Neural crest cell (in vitro differentiated cells): Measurements from ENCODE around the gene CSRP1. TPM values are rescaled to one million over a fixed set of nuclear protein-coding genes. Genes with fewer than 3 reads are reported as not detected.

Experiments used
- DNase-seq: peaks from one replicate; pipeline ENCODE4 v3.0.0; 2021; ENCODE audit warnings: low read depth, mixed read lengths, low spot score
- H3K27ac Mint-ChIP-seq: one replicate; pipeline ENCODE4 v1.8.0; 2021; ENCODE audit warnings: mild to moderate bottlenecking, mixed read lengths; ENCODE audit not compliant: unreplicated experiment
- H3K27me3 Mint-ChIP-seq: 2 replicates; pipeline ENCODE4 v1.8.0; 2021; ENCODE audit warnings: low read depth, mild to moderate bottlenecking, mixed read lengths
- H3K36me3 Mint-ChIP-seq: 2 replicates; pipeline ENCODE4 v1.8.0; 2021; ENCODE audit warnings: low read depth, mild to moderate bottlenecking, mixed read lengths
- H3K4me1 Mint-ChIP-seq: 2 replicates; pipeline ENCODE4 v1.8.0; 2021; ENCODE audit warnings: mixed read lengths
- H3K4me3 Mint-ChIP-seq: one replicate; pipeline ENCODE4 v1.8.0; 2021; ENCODE audit warnings: mild to moderate bottlenecking, mixed read lengths
- H3K9me3 Mint-ChIP-seq: 2 replicates; pipeline ENCODE4 v1.8.0; 2021; ENCODE audit warnings: mixed read lengths
- total RNA-seq: library from RNA; stranded (reverse); gene quantifications from 2 replicates; pipeline ENCODE4 v1.2.1, GENCODE V29; 2021
- TF ChIP-seq, protein P1 (sequence below): fragments of 200-600 bp; sonication (generic); conservative IDR thresholded peaks from 2 replicates; pipeline ENCODE4 v1.5.0; 2021; ENCODE audit warnings: antibody characterized with exemption, mild to moderate bottlenecking

The CSRP1 gene
- total RNA-seq, 1 donor from 2014 or later, result 1.5 TPM

DNA sequence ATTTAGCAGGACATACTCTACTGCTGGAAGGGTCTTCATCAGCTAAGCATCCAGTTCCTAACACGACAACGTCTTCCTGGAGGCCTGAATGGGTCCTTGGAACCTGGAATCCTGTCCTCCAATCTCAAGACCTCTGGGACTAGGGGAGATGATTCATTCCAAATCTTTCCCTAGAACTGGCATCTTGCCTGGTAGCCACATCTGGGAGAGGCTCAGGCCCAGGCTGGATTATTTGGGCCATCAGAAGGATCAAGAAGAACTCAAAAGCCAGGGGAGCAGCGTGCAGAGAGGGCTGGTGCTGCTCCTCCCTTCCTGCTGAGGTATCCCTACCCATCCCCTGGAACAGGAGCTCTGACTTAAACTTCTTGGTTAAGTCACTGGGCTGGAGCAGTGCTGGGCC lies 35.2 kb downstream of the CSRP1 start:
- H3K27ac Mint-ChIP-seq, result no peak overlapping the region
- H3K36me3 Mint-ChIP-seq, result no peaks in the 10 kb centered on the region
- TF ChIP-seq, protein P1, sequence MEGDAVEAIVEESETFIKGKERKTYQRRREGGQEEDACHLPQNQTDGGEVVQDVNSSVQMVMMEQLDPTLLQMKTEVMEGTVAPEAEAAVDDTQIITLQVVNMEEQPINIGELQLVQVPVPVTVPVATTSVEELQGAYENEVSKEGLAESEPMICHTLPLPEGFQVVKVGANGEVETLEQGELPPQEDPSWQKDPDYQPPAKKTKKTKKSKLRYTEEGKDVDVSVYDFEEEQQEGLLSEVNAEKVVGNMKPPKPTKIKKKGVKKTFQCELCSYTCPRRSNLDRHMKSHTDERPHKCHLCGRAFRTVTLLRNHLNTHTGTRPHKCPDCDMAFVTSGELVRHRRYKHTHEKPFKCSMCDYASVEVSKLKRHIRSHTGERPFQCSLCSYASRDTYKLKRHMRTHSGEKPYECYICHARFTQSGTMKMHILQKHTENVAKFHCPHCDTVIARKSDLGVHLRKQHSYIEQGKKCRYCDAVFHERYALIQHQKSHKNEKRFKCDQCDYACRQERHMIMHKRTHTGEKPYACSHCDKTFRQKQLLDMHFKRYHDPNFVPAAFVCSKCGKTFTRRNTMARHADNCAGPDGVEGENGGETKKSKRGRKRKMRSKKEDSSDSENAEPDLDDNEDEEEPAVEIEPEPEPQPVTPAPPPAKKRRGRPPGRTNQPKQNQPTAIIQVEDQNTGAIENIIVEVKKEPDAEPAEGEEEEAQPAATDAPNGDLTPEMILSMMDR, result no peak
- H3K4me3 Mint-ChIP-seq, result no peak overlapping the region
- H3K9me3 Mint-ChIP-seq, result no peaks in the 10 kb centered on the region
- DNase-seq, result no peak
- peaks cover 55% of the 10 kb centered on the region for H3K27me3 Mint-ChIP-seq
- peaks cover 28% of the 10 kb centered on the region for H3K4me1 Mint-ChIP-seq

DNA sequence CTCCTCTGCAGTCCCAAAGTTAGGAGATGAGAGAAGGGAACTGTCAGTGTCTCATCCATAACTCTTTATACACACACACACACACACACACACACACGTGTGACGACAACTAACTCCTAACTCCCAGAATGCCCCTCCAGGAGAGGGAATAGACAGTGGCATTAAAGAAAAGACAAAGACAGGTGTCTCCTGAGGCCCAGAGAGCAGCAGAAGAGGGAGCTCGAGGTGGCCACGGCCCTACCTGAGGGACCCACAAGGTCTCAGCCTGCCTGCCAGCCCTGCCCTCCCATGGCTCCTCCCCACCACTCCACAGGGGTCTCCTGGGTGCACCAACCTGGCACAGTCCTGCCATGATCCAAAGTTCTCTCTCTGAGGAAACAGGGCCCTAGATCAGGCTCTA lies 36.3 kb downstream of the CSRP1 start:
- Mint-ChIP-seq H3K4me3 (peak overlapping the region; percentile 83), H3K4me1 (peaks cover 23% of the 10 kb centered on the region), H3K9me3 (no peaks in the 10 kb centered on the region), H3K27me3 (peaks cover 51% of the 10 kb centered on the region), H3K36me3 (no peaks in the 10 kb centered on the region), H3K27ac (no peak overlapping the region)
- TF ChIP-seq, protein P1, result no peak
- DNase-seq, result no peak

DNA sequence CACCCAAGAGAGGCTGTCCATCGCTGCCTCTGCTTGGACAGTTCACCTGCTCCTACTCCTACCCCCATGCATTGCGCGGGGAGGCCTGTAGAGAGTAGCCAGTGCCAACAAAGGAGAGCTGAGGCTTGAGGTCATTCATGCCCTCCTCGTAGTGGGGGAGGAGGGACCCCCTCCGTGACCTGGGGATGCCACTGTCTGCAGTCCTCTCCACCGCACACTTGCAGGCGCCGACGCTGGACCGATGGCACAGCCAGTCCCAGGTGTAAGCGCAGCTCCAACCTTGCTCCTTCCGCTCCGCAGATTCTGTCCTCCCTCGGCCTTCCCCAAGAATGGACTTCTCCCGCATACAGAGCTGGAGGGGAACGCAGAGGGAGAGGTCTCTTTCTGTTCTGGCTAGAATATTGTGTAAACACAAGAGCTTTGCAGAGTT lies 37.3 kb downstream of the CSRP1 start:
- DNase-seq, result no peak
- TF ChIP-seq, protein P1, result no peak
- H3K27me3 Mint-ChIP-seq, result peaks cover 48% of the 10 kb centered on the region
- H3K4me3 Mint-ChIP-seq, result peak overlapping the region; percentile 83
- H3K36me3 Mint-ChIP-seq, result no peaks in the 10 kb centered on the region
- H3K4me1 Mint-ChIP-seq, result peaks cover 23% of the 10 kb centered on the region
- no peak overlapping the region for H3K27ac Mint-ChIP-seq
- H3K9me3 Mint-ChIP-seq, result no peaks in the 10 kb centered on the region

DNA sequence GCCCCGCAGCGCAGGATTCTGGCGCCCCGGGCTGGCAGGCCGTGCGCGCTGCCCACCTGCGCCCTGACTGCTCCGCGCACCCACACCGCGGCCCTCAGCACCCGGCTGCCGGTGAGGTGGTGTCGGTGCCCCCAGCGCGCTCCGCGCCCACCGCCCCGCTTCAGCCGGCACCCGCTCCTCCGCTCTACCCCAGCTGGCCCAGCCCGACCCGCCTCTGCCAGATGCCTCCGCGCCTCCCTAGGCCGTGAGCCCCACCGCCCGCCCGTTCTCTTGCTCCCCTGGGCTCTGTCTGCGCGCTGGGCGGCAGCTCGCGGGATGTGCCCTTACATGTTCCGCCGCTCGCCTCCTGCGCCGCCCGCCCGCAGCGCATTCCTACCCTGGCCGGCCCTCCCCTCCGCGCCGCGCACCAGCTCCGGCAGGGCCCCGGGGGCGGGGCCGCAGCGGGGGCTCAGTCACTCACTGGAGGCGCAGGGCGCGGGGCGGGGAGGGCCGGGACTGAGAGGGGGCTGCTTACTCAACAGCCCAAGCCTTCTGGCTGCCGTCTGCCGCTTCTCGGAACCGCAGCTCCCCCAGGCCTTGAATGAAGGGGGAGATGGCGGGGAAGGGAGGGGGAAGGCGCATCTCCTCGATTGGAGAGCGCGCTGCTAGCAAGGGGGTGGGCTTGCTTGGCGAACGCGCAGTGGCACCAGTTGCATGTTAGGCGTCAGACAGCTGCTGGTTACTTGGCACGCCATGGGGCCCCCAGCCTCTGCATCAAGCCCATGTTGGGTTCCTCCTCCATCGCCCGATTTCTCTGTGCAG lies 37.9 kb downstream of the CSRP1 start, which contains the start of gene PHLDA3:
PHLDA3 (minus strand) TSS at position 345 of the 801 bp plus-strand sequence. CDS start 402 bp downstream, outside the sequence.
- H3K4me3 Mint-ChIP-seq, result peak within 1 kb of the TSS; percentile 84
- peak; percentile 66 for DNase-seq
- no peaks in the 10 kb centered on the region for H3K36me3 Mint-ChIP-seq
- H3K27me3 Mint-ChIP-seq, result peaks cover 45% of the 10 kb centered on the region
- H3K9me3 Mint-ChIP-seq, result no peaks in the 10 kb centered on the region
- H3K4me1 Mint-ChIP-seq, result peaks cover 27% of the 10 kb centered on the region
- H3K27ac Mint-ChIP-seq, result no peak within 1 kb of the TSS
- TF ChIP-seq, protein P1, result no peak

DNA sequence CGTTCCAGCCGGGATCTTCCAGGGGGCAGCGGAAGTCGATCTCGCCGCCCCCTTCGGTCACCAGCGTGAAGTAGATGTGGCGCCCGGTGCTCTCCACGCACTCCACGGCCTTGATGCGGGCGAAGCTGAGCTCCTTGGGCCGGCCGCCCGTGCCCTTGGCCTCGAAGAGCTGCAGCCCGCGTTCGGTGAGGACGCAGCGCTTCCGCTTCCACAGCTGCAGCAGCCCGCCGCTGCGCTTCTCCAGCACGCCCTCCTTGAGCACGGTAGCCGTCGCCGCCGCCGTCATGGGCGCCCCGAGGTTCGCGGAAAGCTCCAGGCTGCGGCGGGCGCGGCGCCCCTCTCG lies 38.5 kb downstream of the CSRP1 start:
- Mint-ChIP-seq H3K4me3 (peak overlapping the region; percentile 84), H3K4me1 (peaks cover 28% of the 10 kb centered on the region), H3K27me3 (peaks cover 43% of the 10 kb centered on the region), H3K9me3 (no peaks in the 10 kb centered on the region), H3K36me3 (peaks cover 1% of the 10 kb centered on the region), H3K27ac (no peak overlapping the region)
- TF ChIP-seq, protein P1, result no peak
- DNase-seq, result peak; percentile 31
